T-helper 1 cell treated with Interleukin-12 subunit alpha and Interleukin-12 subunit beta and Interleukin-4 antibody, amounts not matched to agents 30 μg/mL and 1 μg/mL, for 36 hours (primary cell): ENCODE data around the gene C16orf74.

ENCODE experiments used
- H3K27ac Mint-ChIP-seq: one replicate; pipeline ENCODE4 v1.8.0; 2021; ENCODE audit warnings: mild to moderate bottlenecking, mixed read lengths
- H3K27me3 Mint-ChIP-seq: one replicate; pipeline ENCODE4 v1.8.0; 2021; ENCODE audit warnings: low read depth, mixed read lengths
- H3K36me3 Mint-ChIP-seq: one replicate; pipeline ENCODE4 v1.8.0; 2021; ENCODE audit warnings: low read depth, mixed read lengths
- H3K4me1 Mint-ChIP-seq: one replicate; pipeline ENCODE4 v1.8.0; 2021; ENCODE audit warnings: low read depth, mixed read lengths
- H3K4me3 Mint-ChIP-seq: one replicate; pipeline ENCODE4 v1.8.0; 2021; ENCODE audit warnings: mild to moderate bottlenecking, moderate library complexity, mixed read lengths
- H3K9me3 Mint-ChIP-seq: one replicate; pipeline ENCODE4 v1.8.0; 2021; ENCODE audit warnings: mixed read lengths

C16orf74 gene

DNA sequence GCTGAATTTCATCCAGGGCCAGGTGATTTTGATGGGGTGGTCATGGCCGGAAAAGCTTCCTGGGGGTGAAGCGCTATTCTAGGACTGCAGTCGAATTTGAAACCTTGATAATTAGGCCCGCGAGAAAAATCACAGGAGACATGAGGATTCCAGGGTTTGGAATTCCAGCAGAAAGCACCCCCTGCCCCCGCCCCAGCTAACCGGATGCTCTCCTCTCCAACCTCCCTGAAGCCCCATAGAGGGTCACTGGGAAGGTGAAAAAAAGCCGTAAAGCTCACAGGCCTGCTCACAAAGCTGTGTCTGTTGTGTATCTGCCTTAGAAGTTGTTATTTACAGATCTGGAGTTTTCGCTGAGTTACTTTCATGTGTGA, 61.0 kb downstream of the C16orf74 start:
- Mint-ChIP-seq H3K27me3 (no peaks in the 10 kb centered on the region), H3K9me3 (no peaks in the 10 kb centered on the region), H3K36me3 (peaks cover 7% of the 10 kb centered on the region), H3K4me1 (peaks cover 13% of the 10 kb centered on the region), H3K27ac (no peak overlapping the region), H3K4me3 (peak overlapping the region; percentile 28)

DNA sequence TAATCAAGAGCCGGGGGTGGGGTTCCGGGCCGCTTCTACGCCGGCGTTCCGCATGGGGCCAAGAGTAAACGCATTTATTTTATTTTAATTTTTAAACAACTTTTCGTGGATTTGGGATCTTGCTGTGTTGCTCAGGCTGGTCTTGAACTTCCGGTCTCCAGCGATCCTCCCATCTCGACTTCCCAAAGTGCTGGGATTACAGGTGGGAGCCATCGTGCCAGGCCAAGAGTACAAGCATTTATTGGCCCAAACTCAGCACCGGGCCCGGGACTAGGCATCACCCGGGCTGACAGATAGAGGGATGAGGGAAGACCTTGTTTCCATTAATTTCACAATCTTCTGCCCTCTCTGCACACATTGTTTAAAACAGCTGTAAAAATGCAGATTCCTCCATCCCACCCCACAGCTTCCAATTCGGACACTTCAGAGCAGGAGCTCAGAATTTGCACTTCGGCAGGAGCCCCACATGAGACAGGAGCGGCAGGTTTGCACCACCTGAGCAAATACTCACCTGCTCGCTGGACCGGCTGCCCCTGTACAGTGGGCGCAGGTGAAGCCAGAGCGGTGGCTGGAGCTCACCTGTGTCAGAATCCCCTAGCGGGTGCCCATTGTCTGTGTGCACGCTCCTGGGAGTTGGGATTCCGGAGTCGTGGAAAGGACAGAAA, 61.5 kb downstream of the C16orf74 start:
- peaks cover 8% of the 10 kb centered on the region for H3K36me3 Mint-ChIP-seq
- H3K9me3 Mint-ChIP-seq: no peaks in the 10 kb centered on the region
- H3K4me1 Mint-ChIP-seq: peaks cover 14% of the 10 kb centered on the region
- H3K27me3 Mint-ChIP-seq: no peaks in the 10 kb centered on the region
- peak overlapping the region; percentile 73 for H3K4me3 Mint-ChIP-seq
- H3K27ac Mint-ChIP-seq: no peak overlapping the region

DNA sequence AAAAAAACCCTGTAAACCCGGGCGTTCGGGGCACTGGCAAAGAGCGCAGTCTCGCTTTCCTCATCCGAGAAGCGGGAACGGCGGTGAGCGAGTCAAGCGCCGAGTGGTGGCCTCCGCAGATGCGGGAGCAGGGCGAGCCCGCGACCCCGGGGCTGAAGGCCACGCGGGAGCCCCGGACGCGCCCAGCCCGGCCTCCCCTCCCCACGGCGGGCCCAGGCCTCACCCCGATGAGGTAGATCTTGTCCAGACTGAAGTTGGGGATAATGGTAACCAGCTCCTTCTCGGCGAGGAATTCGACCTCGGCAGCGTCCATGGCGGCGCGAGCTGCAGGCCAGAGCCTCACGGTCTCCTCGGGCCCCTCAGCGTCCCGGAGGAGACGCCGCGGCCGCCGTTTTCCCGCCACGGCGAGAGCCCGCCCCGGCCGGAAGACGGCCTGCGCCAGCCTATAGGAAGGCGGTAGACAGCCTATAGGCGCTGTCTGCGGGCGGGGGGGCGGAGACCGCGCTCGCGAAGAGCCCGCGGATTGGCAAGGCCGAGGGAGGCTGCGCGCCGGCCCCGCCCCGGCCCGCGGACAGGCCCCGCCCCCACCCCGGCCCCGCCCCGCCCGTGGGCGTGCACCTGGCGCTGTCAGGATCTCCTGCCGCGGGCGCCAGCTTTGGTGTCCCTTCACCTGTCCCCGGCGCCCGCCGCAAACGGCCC, 62.2 kb downstream of the C16orf74 start, which contains the start of gene GINS2:
TSS of gene GINS2 (minus strand) at position 369 of the 699 bp plus-strand sequence. CDS start at position 313, 56 bp downstream.
- Mint-ChIP-seq H3K36me3 (peaks cover 10% of the 10 kb centered on the region), H3K4me1 (peaks cover 16% of the 10 kb centered on the region), H3K9me3 (no peaks in the 10 kb centered on the region), H3K27ac (no peak within 1 kb of the TSS), H3K27me3 (no peaks in the 10 kb centered on the region), H3K4me3 (peak within 1 kb of the TSS; percentile 80)

DNA sequence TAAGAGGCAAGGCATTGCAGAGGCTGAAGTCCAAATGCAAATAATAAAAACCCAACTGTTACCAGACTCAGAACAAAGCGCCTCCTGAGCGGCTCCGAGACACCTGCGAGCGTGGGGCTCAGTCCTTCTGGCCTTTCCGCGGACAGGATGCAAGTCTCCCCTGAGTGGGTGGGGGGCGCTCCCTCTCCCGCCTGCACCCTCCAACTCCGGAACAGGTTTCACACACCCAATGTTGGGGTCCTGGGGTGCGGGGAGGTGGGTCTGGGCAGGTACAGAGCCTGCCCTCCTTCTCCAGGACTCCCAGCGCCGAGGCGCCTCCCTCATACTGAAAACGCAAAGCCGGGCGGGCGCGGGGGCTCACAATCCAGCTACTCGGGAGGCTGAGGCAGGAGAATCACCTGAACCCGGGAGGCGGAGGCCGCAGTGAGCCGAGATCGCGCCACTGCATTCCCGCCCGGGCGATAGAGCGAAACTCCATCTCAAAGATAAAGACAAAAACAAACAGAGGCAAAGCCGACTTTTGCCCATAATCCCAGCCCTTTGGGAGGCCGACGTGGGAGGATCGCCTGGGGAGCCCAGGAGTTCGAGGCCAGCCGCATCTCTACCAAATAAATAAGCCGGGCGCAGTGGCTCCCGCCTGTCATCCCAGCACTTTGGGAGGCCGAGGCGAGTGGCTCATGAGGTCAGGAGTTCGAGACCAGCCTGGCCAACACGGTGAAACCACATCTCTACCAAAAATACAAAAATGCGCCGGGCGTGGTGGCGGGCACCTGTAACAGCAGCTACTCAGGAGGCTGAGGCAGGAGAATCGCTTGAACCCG, 63.0 kb downstream of the C16orf74 start:
- H3K9me3 Mint-ChIP-seq: no peaks in the 10 kb centered on the region
- H3K36me3 Mint-ChIP-seq: peaks cover 12% of the 10 kb centered on the region
- H3K27ac Mint-ChIP-seq: no peak overlapping the region
- H3K27me3 Mint-ChIP-seq: no peaks in the 10 kb centered on the region
- H3K4me3 Mint-ChIP-seq: peak overlapping the region; percentile 80
- H3K4me1 Mint-ChIP-seq: peaks cover 22% of the 10 kb centered on the region

DNA sequence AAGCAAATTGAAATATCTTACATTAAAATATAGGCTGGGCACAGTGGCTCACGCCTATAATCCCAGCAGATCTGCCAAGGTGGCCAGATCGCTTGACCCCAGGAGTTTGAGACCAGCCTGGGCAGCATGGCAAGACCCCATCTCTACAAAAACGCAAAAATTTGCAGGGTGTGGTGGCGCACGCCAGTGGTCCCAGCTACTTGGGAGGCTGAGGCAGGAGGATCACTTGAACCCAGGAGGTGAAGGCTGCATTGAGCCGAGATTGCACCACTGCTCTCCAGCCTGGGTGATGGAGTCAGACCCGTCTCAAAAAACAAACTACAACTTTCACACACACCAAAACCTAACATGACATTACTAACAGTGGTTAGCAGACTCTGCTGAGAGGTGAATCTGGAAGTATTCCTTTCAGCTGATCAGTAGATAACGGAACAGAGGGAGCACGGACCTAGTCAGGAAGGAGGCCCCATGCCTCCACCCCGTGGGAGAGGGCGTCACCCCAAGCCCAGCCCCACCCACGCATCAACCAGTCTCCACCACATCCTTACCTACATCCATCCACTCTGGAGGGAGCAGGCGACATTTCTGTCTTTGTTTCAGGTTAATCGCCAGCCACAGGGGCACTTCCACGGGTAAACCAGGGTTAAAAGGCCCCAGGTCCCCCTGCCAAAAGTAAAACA, 63.8 kb downstream of the C16orf74 start:
- Mint-ChIP-seq H3K4me1 (peaks cover 22% of the 10 kb centered on the region), H3K27me3 (no peaks in the 10 kb centered on the region), H3K27ac (peak overlapping the region; percentile 31), H3K4me3 (peak overlapping the region; percentile 80), H3K36me3 (peaks cover 12% of the 10 kb centered on the region), H3K9me3 (no peaks in the 10 kb centered on the region)

DNA sequence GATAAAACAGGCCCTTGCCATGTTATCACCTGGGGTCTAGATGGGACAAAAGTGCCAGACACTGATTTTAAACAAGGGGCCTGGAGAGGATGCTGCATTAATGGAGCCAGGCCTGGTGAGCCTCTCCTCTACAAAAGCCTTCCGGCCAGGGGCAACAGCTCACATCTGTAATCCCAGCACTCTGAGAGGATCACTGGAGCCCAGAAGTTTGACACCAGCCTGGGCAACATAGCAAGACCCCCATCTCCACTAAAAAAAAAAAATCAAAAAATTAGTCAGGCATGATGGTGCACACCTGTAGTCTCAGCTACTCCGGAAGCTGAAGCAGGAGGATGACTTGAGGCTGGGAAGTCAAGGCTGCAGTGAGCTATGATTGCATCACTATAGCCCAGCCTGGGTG, 65.6 kb downstream of the C16orf74 start:
- no peaks in the 10 kb centered on the region for H3K27me3 Mint-ChIP-seq
- no peaks in the 10 kb centered on the region for H3K9me3 Mint-ChIP-seq
- peaks cover 26% of the 10 kb centered on the region for H3K4me1 Mint-ChIP-seq
- H3K36me3 Mint-ChIP-seq: peaks cover 18% of the 10 kb centered on the region
- no peak overlapping the region for H3K4me3 Mint-ChIP-seq
- no peak overlapping the region for H3K27ac Mint-ChIP-seq

DNA sequence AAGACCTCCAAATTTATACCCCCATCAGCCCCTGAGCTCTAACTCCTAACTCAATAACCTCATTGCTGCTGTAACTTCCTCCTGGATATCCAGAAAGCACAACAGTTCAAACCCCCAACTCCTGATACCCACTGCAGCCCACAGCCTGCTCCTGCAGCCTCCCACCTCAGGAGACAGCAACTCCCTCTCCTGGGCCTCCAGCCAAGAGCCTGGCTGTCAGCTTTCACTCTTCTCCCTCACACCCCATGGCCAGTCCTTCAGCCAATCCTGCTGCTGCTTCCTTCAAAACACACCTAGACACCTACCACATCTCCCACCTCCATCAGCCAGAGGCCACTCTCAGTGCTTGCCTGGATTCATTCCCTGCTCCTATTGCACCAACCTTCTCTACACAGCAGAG, 67.5 kb downstream of the C16orf74 start:
- no peaks in the 10 kb centered on the region for H3K9me3 Mint-ChIP-seq
- peaks cover 24% of the 10 kb centered on the region for H3K36me3 Mint-ChIP-seq
- H3K27me3 Mint-ChIP-seq: no peaks in the 10 kb centered on the region
- H3K4me1 Mint-ChIP-seq: peaks cover 25% of the 10 kb centered on the region
- H3K4me3 Mint-ChIP-seq: no peak overlapping the region
- H3K27ac Mint-ChIP-seq: no peak overlapping the region

DNA sequence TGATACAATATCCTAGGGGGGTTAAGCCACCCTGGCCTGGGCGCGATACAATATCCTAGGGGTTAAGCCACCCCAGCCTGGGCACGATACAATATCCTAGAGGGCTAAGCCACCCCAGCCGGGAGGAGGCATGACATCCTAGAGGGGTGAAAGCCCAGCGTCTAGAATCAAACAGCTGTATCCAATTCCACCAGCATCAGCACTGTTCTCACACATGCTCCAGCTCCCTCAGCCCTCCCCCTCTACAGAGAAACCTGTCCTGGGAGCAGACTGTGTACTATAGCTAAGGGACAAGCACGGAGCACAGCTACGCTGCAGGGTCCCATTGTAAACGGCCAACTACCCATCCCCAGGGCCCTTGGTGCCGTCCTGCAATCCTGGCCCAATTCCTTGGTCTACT, 68.4 kb downstream of the C16orf74 start:
- H3K27me3 Mint-ChIP-seq: no peaks in the 10 kb centered on the region
- H3K36me3 Mint-ChIP-seq: peaks cover 24% of the 10 kb centered on the region
- H3K9me3 Mint-ChIP-seq: no peaks in the 10 kb centered on the region
- H3K4me3 Mint-ChIP-seq: no peak overlapping the region
- peaks cover 25% of the 10 kb centered on the region for H3K4me1 Mint-ChIP-seq
- H3K27ac Mint-ChIP-seq: no peak overlapping the region

DNA sequence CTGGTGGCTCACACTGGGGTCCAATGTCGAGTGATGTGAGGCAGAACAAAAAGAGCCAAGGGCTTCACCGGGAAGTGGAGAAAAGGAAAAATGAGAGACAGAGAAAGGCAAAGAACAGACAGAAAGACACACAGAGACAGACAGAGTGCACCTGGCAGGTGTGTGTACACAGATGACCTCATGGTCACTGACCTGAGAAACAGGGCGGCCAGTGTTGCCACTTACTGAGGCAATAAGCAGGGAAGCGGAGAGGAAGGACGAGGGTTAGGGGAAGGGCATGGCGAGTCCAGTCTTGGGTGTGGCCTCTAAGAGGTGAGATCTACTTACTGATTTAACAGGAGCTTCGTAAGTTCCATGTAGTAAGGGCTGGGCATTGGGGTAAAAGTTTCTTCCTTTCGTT, 69.6 kb downstream of the C16orf74 start:
- H3K4me1 Mint-ChIP-seq: peaks cover 17% of the 10 kb centered on the region
- H3K9me3 Mint-ChIP-seq: no peaks in the 10 kb centered on the region
- H3K36me3 Mint-ChIP-seq: peaks cover 17% of the 10 kb centered on the region
- no peaks in the 10 kb centered on the region for H3K27me3 Mint-ChIP-seq
- H3K27ac Mint-ChIP-seq: no peak overlapping the region
- H3K4me3 Mint-ChIP-seq: no peak overlapping the region

DNA sequence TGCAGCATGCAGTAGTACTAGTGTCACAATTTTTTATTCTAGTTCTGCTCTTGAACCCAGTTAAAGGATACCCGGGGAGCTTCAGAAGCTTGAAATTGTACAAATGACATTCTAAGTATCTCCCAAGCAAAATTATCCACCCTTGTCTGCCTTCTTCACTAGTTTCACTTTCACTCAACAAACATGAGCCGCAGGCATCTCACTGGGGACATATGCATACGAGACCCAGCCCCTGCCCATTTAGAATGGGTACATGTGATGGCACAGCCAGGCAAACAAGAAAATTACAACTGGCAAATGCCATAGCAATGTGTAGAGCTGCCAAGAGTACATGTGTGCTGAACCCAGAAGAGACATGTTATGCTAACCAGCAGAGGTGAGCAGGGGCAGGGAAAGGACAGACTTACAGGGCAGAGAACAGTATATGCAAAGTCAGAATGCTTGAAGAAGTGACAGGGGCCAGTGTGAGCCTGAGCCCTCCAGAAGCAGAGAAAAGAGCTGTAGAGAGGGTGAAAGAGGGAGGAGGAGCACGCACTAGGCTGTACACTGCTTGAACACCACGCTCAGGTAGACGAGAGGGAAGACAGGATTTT, 70.4 kb downstream of the C16orf74 start:
- Mint-ChIP-seq H3K27me3 (no peaks in the 10 kb centered on the region), H3K36me3 (peaks cover 20% of the 10 kb centered on the region), H3K4me1 (peaks cover 14% of the 10 kb centered on the region), H3K27ac (peak overlapping the region; percentile 0), H3K4me3 (no peak overlapping the region), H3K9me3 (no peaks in the 10 kb centered on the region)

DNA sequence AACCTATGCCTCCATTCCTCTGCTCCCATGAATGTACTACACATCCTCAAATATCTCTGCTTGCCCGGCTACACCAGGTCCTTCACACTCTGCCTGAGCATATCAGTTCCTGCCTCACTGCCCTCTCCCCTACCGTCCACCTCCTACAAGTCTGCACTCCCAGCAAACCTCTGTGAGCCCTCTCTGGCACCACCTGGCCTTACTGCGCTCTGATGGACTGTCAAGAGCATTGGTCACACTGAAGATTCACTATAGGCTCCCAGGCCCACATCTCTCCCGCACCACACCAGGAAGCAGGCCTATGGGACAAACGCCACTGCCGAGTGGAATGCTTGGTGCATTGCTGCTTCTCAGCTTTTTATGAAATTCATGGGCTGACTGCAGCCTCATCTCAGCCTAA, 71.0 kb downstream of the C16orf74 start:
- H3K4me3 Mint-ChIP-seq: no peak overlapping the region
- peaks cover 14% of the 10 kb centered on the region for H3K4me1 Mint-ChIP-seq
- H3K36me3 Mint-ChIP-seq: peaks cover 21% of the 10 kb centered on the region
- H3K9me3 Mint-ChIP-seq: no peaks in the 10 kb centered on the region
- H3K27ac Mint-ChIP-seq: peak overlapping the region; percentile 23
- no peaks in the 10 kb centered on the region for H3K27me3 Mint-ChIP-seq

DNA sequence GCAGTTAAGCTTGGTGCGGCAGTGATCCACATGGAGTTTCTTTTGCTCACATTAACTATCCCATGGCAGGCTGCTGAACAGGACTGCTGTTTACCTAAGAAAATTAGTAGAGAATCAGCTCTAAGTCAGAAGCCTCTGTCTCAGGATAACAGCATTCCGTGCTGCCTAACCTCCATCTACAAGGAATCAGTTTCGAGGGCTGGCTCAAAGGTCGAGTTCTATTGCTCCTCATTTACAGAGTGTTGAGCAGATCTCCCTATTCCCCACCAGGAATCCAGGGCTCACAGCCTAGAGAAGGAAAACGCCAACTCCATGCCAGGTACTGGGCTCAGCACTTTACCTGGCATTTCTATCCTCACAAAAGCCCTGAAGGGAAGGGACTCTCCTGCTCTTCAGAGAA, 72.1 kb downstream of the C16orf74 start:
- Mint-ChIP-seq H3K27ac (no peak overlapping the region), H3K4me1 (peaks cover 13% of the 10 kb centered on the region), H3K27me3 (no peaks in the 10 kb centered on the region), H3K4me3 (no peak overlapping the region), H3K36me3 (peaks cover 22% of the 10 kb centered on the region), H3K9me3 (no peaks in the 10 kb centered on the region)

DNA sequence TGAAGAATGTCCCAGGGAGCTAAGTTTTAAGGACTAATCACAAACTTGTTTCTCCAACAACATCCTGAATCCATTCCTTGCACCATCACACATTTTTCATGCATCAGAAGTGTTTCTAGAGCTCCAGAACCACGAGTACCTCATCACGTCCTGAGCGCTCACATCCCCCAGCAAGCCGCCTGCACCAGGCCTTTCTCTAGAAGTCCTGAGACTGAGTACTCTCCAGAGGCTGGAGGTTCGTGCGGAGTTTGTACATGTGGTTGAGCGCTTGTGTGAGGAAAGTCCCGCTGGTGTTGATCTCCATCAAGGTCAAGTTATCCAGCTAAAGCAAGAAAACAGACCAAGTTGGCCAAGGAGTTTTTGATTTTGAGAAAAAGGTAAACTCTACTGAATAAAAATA, 72.9 kb downstream of the C16orf74 start:
- Mint-ChIP-seq H3K36me3 (peaks cover 22% of the 10 kb centered on the region), H3K9me3 (no peaks in the 10 kb centered on the region), H3K4me1 (peaks cover 7% of the 10 kb centered on the region), H3K27ac (no peak overlapping the region), H3K4me3 (no peak overlapping the region), H3K27me3 (no peaks in the 10 kb centered on the region)

DNA sequence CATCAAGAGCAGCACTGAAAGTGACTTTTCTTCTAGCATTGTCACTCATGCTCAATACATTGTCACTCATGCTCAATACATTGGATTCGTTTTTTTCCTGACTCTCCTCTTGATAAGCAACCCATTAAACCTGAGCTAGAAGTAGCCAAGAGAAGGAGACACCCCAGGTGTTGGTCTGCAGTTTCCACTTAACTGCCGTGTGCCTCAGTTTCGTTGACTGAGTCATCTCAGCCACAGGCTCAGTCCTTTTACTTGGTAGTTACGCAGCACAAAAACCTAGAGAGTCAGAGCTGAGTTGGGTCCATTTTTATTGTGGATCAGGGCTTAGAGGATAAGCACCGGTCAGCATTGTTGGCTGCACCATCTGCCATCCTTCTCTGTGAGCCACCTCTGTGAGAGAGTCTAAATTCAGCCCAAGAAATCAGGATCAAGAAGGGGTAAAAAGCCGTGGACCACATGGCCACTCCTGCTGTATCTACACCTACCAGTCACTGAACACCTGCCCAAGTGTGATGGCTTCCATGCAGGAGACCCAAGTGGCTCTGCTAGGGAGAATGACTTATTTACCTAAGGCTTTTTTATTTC, 73.4 kb downstream of the C16orf74 start:
- H3K4me3 Mint-ChIP-seq: no peak overlapping the region
- H3K4me1 Mint-ChIP-seq: peaks cover 7% of the 10 kb centered on the region
- H3K36me3 Mint-ChIP-seq: peaks cover 26% of the 10 kb centered on the region
- no peaks in the 10 kb centered on the region for H3K9me3 Mint-ChIP-seq
- no peaks in the 10 kb centered on the region for H3K27me3 Mint-ChIP-seq
- H3K27ac Mint-ChIP-seq: no peak overlapping the region
